ENCODE data around the gene CROCC.

- TF ChIP-seq POLR2A (IDR thresholded peaks at IDR 0.05; ENCODE audit: low read depth, low read length) (no peak), POLR2AphosphoS5 (IDR thresholded peaks at IDR 0.05; ENCODE audit: low read depth, low read length) (no peak), TAF1 (IDR thresholded peaks at IDR 0.05; ENCODE audit: low read depth, low read length) (no peak), PAX5 (IDR thresholded peaks at IDR 0.05; ENCODE audit: insufficient read depth, low read length, severe bottlenecking) (no peak), SPI1 (IDR thresholded peaks at IDR 0.05; ENCODE audit: low read depth, low read length) (no peak)
Measured at GRCh38 chr1:17011439-17012307, 89.9 kb downstream of the CROCC start, which contains the start of gene ATP13A2.
